Fibroblast of the aortic adventitia (primary cell): ENCODE data around the gene ABHD1. TPM values are rescaled to one million over a fixed set of nuclear protein-coding genes. Genes with fewer than 3 reads are reported as not detected.
A peak's percentile ranks its signal among the peaks of the same experiment; 100 is the strongest.

Experiments
- DNase-seq: peaks from one replicate; pipeline ENCODE4 v3.0.0-alpha.2; 2010; ENCODE audit warnings: low read depth
- H3K4me3 ChIP-seq: 2 replicates; pipeline ENCODE4 v1.5.1; 2011; ENCODE audit warnings: low read depth, mild to moderate bottlenecking, control low read depth, low read length, moderate library complexity
- total RNA-seq: library from RNA; depleted of rRNA; stranded (reverse); fragments of >200 nt; gene quantifications from 2 replicates; pipeline ENCODE4 v1.2.3, GENCODE V29; 2012; ENCODE audit warnings: low replicate concordance
- TF ChIP-seq, protein P1 (sequence below): IDR thresholded peaks from 2 replicates; pipeline ENCODE4 v1.5.1; 2011; ENCODE audit warnings: mild to moderate bottlenecking, low read length, control low read depth, inconsistent platforms; ENCODE audit not compliant: insufficient read depth

ABHD1 gene
- total RNA-seq, 1 donor: 0.09 TPM

GRCh38 chr2:27079233-27080139 is 44.1 kb upstream of the ABHD1 start:
- peak overlapping the region; percentile 94 for H3K4me3 ChIP-seq
- DNase-seq: no peak
- TF ChIP-seq, protein P1, sequence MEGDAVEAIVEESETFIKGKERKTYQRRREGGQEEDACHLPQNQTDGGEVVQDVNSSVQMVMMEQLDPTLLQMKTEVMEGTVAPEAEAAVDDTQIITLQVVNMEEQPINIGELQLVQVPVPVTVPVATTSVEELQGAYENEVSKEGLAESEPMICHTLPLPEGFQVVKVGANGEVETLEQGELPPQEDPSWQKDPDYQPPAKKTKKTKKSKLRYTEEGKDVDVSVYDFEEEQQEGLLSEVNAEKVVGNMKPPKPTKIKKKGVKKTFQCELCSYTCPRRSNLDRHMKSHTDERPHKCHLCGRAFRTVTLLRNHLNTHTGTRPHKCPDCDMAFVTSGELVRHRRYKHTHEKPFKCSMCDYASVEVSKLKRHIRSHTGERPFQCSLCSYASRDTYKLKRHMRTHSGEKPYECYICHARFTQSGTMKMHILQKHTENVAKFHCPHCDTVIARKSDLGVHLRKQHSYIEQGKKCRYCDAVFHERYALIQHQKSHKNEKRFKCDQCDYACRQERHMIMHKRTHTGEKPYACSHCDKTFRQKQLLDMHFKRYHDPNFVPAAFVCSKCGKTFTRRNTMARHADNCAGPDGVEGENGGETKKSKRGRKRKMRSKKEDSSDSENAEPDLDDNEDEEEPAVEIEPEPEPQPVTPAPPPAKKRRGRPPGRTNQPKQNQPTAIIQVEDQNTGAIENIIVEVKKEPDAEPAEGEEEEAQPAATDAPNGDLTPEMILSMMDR: no peak

GRCh38 chr2:27080140-27080469 is 43.5 kb upstream of the ABHD1 start:
- H3K4me3 ChIP-seq: peak overlapping the region; percentile 94
- TF ChIP-seq, protein P1: no peak
- no peak for DNase-seq

- DNase-seq: no peak
- peak overlapping the region; percentile 94 for H3K4me3 ChIP-seq
- TF ChIP-seq, protein P1: no peak
These were observed 43.0 kb upstream of the ABHD1 start for GRCh38 chr2:27080603-27080936.

GRCh38 chr2:27081984-27082772 is 41.4 kb upstream of the ABHD1 start:
- TF ChIP-seq, protein P1: no peak
- no peak overlapping the region for H3K4me3 ChIP-seq
- DNase-seq: no peak

DNA sequence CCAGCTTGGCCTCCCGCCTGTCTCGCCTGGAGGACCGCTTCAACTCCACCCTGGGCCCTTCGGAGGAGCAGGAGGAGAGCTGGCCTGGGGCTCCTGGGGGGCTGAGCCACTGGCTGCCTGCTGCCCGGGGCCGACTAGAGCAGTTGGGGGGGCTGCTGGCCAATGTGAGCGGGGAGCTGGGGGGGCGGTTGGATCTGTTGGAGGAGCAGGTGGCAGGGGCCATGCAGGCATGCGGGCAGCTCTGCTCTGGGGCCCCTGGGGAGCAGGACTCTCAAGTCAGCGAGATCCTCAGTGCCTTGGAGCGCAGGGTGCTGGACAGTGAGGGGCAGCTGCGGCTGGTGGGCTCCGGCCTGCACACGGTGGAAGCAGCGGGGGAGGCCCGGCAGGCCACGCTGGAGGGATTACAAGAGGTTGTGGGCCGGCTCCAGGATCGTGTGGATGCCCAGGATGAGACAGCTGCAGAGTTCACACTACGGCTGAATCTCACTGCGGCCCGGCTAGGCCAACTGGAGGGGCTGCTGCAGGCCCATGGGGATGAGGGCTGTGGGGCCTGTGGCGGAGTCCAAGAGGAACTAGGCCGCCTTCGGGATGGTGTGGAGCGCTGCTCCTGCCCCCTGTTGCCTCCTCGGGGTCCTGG is 40.7 kb upstream of the ABHD1 start:
- DNase-seq: no peak
- H3K4me3 ChIP-seq: no peak overlapping the region
- TF ChIP-seq, protein P1: no peak

- no peak overlapping the region for H3K4me3 ChIP-seq
- TF ChIP-seq, protein P1: no peak
- no peak for DNase-seq
These were observed 40.0 kb upstream of the ABHD1 start for GRCh38 chr2:27083410-27084296.
